GM12878 (cell line): ENCODE data around the gene MLEC. TPM values are rescaled to one million over a fixed set of nuclear protein-coding genes. Genes with fewer than 3 reads are reported as not detected.

Source experiments
- ATF7 ChIP-seq: fragments of 450-650 bp; IDR thresholded peaks from 2 replicates; pipeline ENCODE4 v1.6.1; 2016; ENCODE audit warnings: low read depth, mild to moderate bottlenecking
- CBX3 ChIP-seq: fragments of 200-600 bp; sonication (generic); IDR thresholded peaks from 2 replicates; pipeline ENCODE4 v1.6.1; 2016; ENCODE audit warnings: low read depth, borderline replicate concordance
- CUX1 ChIP-seq: IDR thresholded peaks from 2 replicates; pipeline ENCODE4 v1.6.1; 2012; ENCODE audit warnings: improper control_type of control experiment, low read depth, low read length; ENCODE audit not compliant: insufficient replicate concordance
- E2F4 ChIP-seq: IDR thresholded peaks from 2 replicates; pipeline ENCODE4 v1.6.1; 2012; ENCODE audit warnings: low read depth, low read length, improper control_type of control experiment
- ETV6 ChIP-seq, 2 experiments: fragments of 450-650 bp in 1 of 2; IDR thresholded peaks in 1 of 2; conservative IDR thresholded peaks in 1 of 2; 2 replicates each; pipeline ENCODE4 v1.6.1; 2014; ENCODE audit warnings: antibody characterized with exemption in 1 of 2, borderline replicate concordance in 1 of 2, low read depth in 1 of 2, mild to moderate bottlenecking in 1 of 2, moderate library complexity in 1 of 2
- MEF2B ChIP-seq: fragments of 450-650 bp; IDR thresholded peaks from 2 replicates; pipeline ENCODE4 v1.6.1; 2018; ENCODE audit warnings: mild to moderate bottlenecking, moderate library complexity; ENCODE audit not compliant: partially characterized antibody, poor library complexity, severe bottlenecking
- MTA3 ChIP-seq: IDR thresholded peaks from 2 replicates; pipeline ENCODE4 v1.6.1; 2012; ENCODE audit warnings: low read length, inconsistent platforms, borderline replicate concordance
- PML ChIP-seq: IDR thresholded peaks from 2 replicates; pipeline ENCODE4 v1.6.1; 2012; ENCODE audit warnings: low read length, inconsistent platforms
- TARDBP ChIP-seq: IDR thresholded peaks from 2 replicates; pipeline ENCODE4 v1.6.1; 2016; ENCODE audit warnings: borderline replicate concordance
- ZNF207 ChIP-seq: fragments of 450-650 bp; IDR thresholded peaks from 2 replicates; pipeline ENCODE4 v1.6.1; 2014; ENCODE audit warnings: antibody characterized with exemption, mild to moderate bottlenecking, borderline replicate concordance
- ZNF217 ChIP-seq: fragments of 450-650 bp; IDR thresholded peaks from 2 replicates; pipeline ENCODE4 v1.6.1; 2017; ENCODE audit warnings: antibody characterized with exemption, mild to moderate bottlenecking
- ZNF592 ChIP-seq: fragments of 450-650 bp; IDR thresholded peaks from 2 replicates; pipeline ENCODE4 v1.6.1; 2017; ENCODE audit warnings: mild to moderate bottlenecking, moderate library complexity
- ZSCAN29 ChIP-seq: fragments of 450-650 bp; IDR thresholded peaks from 2 replicates; pipeline ENCODE4 v1.6.1; 2017; ENCODE audit warnings: mild to moderate bottlenecking, moderate library complexity
- polyA plus RNA-seq, 11 experiments: library from polyadenylated mRNA; depleted of rRNA in 4 of 11; unstranded in 6 of 11; stranded (reverse) in 5 of 11; fragments of >200 nt; fragmentation: Nextera tagmentation in 4 of 11; fragmentation: Illumina TruSeq in 1 of 11; extraction: Ambion mirVana in 4 of 11; extraction: Trizol in 1 of 11; gene quantifications; 1 replicate in 1 of 11; 2 replicates in 10 of 11; pipeline versions ENCODE4 v1.2.1 to v1.2.3, GENCODE V29; 2011 to 2016; ENCODE audit warnings: inconsistent platforms in 2 of 11, missing spikeins in 2 of 11, low read depth in 1 of 11
- total RNA-seq, 4 experiments: library from RNA; depleted of rRNA in 3 of 4; stranded (reverse); fragments of >200 nt in 3 of 4; fragmentation: Illumina TruSeq in 1 of 4; extraction: Trizol in 1 of 4; gene quantifications; 2 replicates each; pipeline versions ENCODE4 v1.2.1 to v1.2.3, GENCODE V29; 2013 to 2021
- TF ChIP-seq, protein P1 (sequence below): fragments of 150-350 bp; IDR thresholded peaks from 2 replicates; pipeline ENCODE4 v1.6.1; 2016; ENCODE audit warnings: low read depth, low read length
- TF ChIP-seq, protein P2 (sequence below): IDR thresholded peaks from 2 replicates; pipeline ENCODE4 v1.6.1; 2011; ENCODE audit warnings: low read depth, mild to moderate bottlenecking, low read length, moderate library complexity, borderline replicate concordance; ENCODE audit errors: extremely low read depth

Gene MLEC
- total and polyA plus RNA-seq, 10 of the 15 experiments (the other 5 are each of a cell fraction or from before 2014, with no cell fraction given), result 26.7 to 172 (median 103) TPM

- TF ChIP-seq ETV6 (conservative IDR thresholded peaks at IDR 0.05 in 1 of 2, IDR thresholded peaks at IDR 0.05 in 1 of 2; ENCODE audit: borderline replicate concordance in 1 of 2, low read depth in 1 of 2) (no peak), ZSCAN29 (no peak), MEF2B (peak; percentile 100), MTA3 (no peak), CUX1 (peak; percentile 90), ZNF217 (peak; percentile 39; the same call in 1 of the 2 replicates), TARDBP (no peak), CBX3 (no peak), ZNF592 (no peak), PML (no peak; the same call in 1 of the 2 replicates), ZNF207 (no peak), E2F4 (no peak), ATF7 (peak; percentile 98)
- TF ChIP-seq, protein P1, sequence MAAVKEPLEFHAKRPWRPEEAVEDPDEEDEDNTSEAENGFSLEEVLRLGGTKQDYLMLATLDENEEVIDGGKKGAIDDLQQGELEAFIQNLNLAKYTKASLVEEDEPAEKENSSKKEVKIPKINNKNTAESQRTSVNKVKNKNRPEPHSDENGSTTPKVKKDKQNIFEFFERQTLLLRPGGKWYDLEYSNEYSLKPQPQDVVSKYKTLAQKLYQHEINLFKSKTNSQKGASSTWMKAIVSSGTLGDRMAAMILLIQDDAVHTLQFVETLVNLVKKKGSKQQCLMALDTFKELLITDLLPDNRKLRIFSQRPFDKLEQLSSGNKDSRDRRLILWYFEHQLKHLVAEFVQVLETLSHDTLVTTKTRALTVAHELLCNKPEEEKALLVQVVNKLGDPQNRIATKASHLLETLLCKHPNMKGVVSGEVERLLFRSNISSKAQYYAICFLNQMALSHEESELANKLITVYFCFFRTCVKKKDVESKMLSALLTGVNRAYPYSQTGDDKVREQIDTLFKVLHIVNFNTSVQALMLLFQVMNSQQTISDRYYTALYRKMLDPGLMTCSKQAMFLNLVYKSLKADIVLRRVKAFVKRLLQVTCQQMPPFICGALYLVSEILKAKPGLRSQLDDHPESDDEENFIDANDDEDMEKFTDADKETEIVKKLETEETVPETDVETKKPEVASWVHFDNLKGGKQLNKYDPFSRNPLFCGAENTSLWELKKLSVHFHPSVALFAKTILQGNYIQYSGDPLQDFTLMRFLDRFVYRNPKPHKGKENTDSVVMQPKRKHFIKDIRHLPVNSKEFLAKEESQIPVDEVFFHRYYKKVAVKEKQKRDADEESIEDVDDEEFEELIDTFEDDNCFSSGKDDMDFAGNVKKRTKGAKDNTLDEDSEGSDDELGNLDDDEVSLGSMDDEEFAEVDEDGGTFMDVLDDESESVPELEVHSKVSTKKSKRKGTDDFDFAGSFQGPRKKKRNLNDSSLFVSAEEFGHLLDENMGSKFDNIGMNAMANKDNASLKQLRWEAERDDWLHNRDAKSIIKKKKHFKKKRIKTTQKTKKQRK, result no peak
- TF ChIP-seq, protein P2, sequence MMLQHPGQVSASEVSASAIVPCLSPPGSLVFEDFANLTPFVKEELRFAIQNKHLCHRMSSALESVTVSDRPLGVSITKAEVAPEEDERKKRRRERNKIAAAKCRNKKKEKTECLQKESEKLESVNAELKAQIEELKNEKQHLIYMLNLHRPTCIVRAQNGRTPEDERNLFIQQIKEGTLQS, result no peak
Measured at GRCh38 chr12:120686151-120686689, 729 bp upstream of the MLEC start (continued).
